ENCODE results near the gene COA1.
"Not testable (repeated sequence)": the region's sequence is repeated elsewhere in the genome, so short reads cannot be mapped to it uniquely, and the experiment has no call there.

Gene COA1

DNA sequence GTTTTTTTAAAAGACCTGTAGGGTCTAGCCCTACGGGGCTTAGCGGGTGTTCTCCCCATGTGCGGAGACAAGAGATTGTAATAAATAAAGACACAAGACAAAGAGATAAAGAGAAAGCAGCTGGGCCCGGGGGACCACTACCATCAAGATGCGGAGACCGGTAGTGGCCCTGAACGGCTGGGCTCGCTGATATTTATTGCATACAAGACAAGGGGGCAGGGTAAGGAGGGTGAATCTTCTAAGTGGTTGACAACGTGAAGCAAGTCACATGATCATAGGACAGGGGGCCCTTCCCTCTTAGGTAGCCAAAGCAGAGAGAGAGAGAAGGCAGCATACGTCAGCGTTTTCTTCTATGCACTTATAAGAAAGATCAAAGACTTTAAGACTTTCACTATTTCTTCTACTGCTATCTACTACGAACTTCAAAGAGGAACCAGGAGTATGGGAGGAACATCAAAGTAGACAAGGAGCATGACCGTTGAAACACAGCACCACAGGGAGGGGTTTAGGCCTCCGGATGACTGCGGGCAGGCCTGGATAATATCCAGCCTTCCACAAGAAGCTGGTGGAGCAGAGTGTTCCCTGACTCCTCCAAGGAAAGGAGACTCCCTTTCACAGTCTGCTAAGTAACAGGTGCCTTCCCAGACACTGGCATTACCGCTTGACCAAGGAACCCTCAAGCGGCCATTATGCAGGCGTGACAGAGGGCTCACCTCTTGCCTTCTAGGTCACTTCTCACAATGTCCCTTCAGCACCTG, 5.4 kb upstream of the COA1 start:
- DNase-seq; in situ Hi-C loops (cut with MboI; ENCODE audit: low pct_unique_long_range_greater_than_20kb, low sequenced_read_pairs): not testable (repeated sequence)

- DNase-seq; in situ Hi-C loops (cut with MboI; ENCODE audit: low pct_unique_long_range_greater_than_20kb, low sequenced_read_pairs): not testable (repeated sequence)
Measured at GRCh38 chr7:43731494-43731893, 2.2 kb upstream of the COA1 start.

DNA sequence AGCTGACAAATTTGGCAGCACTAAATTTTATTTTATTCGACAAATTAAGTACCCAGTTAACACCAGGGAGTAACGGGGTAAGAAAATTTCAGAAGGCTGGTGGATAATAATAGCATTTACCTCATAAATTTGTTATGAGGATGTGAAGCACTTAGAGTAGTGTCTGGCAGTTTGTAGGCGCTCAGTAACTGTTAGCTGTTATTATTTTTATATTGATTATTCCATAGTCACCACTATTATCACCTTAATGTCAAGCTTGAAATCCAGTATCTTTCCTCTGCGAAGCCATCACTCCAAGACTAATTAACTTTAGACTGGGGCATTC, 563 bp upstream of the COA1 start:
- in situ Hi-C loops (cut with MboI; ENCODE audit: low pct_unique_long_range_greater_than_20kb, low sequenced_read_pairs): no loop called here
- no peak for DNase-seq

GRCh38 chr7:43727494-43727893, 1.8 kb downstream of the COA1 start:
- in situ Hi-C loops (cut with MboI; ENCODE audit: low pct_unique_long_range_greater_than_20kb, low sequenced_read_pairs): no loop called here
- no peak for DNase-seq

DNA sequence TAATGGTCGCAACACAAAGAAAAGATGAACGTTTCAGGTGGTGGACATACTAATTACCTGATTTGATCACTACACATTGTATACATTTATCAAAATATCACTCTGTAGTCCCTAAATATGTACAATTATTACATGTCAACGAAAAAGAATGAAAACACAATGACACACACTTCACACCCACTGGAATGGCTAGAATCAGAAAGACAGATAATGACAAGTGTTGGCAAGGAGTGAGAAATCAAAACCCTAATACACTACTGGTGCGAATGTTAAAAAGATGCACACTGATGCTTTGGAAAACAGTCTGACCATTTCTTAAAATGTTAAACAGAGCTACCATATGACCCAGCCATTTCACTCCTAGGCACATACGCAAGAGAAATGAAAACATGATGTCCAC, 2.3 kb downstream of the COA1 start:
- DNase-seq: no peak
- in situ Hi-C loops (cut with MboI; ENCODE audit: low pct_unique_long_range_greater_than_20kb, low sequenced_read_pairs): no loop called here

DNA sequence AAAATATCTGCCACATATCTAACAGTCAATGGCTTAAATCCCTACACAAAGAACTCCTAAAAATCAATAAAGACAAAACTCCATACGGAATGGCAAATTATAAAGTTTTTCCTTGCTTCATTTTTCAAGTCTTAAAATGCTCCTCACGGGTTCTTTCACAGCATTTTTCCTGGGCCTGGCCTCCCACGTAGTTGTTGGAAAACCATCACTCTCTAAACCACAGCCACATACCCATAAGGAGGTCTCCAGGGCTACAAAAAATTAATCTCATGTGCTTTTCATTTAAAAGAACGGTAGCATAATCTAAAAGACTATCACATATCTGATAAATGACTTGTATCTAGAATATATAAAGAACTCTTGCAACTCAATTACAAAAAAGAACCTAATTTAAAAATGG, 2.9 kb downstream of the COA1 start:
- DNase-seq: no peak
- in situ Hi-C loops (cut with MboI; ENCODE audit: low pct_unique_long_range_greater_than_20kb, low sequenced_read_pairs): no loop called here

- DNase-seq: no peak
- in situ Hi-C loops (cut with MboI; ENCODE audit: low pct_unique_long_range_greater_than_20kb, low sequenced_read_pairs): no loop called here
Measured at GRCh38 chr7:43725251-43725650, 4.1 kb downstream of the COA1 start.

- no peak for DNase-seq
- in situ Hi-C loops (cut with MboI; ENCODE audit: low pct_unique_long_range_greater_than_20kb, low sequenced_read_pairs): no loop called here
Measured at GRCh38 chr7:43723007-43723341, 6.3 kb downstream of the COA1 start.

DNA sequence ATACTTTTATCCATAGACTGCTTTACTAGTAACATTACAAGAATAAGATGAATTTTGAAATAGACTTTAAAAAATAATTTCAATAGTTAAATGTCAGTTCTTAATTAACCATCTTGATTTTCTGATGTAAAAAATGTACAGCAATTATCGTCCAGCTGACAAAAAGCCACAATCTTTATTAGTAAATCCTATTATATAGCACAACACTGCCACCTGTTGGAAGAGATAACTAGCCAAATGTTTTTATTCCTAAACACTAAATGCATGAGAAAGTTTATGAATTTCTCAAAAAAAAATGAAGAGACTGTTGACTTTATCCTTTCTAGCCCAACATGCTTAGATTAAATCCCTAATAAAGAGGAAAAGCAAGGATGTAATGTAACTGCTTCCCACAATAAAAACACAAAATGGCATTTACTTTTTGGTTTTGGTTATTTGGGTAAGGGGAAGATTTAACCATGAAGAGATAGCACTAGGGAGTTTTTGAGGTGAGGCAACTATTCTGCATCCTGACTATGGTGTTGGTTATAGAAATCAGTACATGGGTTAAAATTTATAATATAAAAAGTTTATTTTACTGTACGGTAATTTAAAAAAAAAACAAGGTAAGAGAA, 8.0 kb downstream of the COA1 start:
- peak; percentile 53 for DNase-seq
- in situ Hi-C loops (cut with MboI; ENCODE audit: low pct_unique_long_range_greater_than_20kb, low sequenced_read_pairs): no loop called here

GRCh38 chr7:43716598-43716997, 12.7 kb downstream of the COA1 start:
- no peak for DNase-seq
- in situ Hi-C loops (cut with MboI; ENCODE audit: low pct_unique_long_range_greater_than_20kb, low sequenced_read_pairs): no loop called here

GRCh38 chr7:43715966-43716365, 13.4 kb downstream of the COA1 start:
- in situ Hi-C loops (cut with MboI; ENCODE audit: low pct_unique_long_range_greater_than_20kb, low sequenced_read_pairs): not testable (repeated sequence)

DNA sequence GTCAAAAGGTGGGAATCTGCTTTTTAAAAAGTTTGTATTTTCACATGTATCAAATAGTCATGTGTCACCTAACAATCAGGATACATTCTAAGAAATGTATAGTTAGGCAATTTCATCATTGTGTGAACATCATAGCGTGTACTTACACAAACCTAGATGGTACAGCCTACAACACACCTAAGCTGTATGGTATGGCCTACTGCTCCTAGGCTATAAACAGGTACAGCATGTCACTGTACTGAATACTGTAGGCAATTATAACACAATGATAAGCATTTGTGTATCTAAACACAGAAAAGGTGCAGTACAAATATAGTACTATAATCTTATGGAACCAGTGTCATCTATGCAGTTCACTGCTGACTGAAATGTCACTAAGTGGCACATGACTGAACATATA, 17.8 kb downstream of the COA1 start:
- in situ Hi-C loops (cut with MboI; ENCODE audit: low pct_unique_long_range_greater_than_20kb, low sequenced_read_pairs): no loop called here
- no peak for DNase-seq

More at GRCh38 chr7:43715966-43716365, 13.4 kb downstream of the COA1 start:
- not testable (repeated sequence) for DNase-seq

DNA sequence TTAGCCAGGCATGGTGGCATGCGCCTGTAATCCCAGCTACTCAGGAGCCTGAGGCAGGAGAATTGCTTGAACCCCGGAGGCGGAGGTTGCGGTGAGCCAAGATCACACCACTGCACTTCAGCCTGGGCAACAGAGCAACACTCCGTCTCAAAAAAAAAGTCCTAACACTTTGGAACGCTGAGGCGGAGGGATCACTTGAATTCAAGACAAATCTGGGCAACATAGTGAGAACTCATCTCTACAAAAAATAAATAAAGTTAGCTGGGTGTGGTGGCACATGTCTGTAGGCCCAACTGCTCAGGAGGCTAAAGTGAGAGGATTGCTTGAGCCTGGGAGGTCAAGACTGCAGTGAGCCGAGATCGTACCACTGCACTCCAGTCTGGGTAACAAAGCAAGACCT, 21.3 kb downstream of the COA1 start:
- in situ Hi-C loops (cut with MboI; ENCODE audit: low pct_unique_long_range_greater_than_20kb, low sequenced_read_pairs); DNase-seq: not testable (repeated sequence)

DNA sequence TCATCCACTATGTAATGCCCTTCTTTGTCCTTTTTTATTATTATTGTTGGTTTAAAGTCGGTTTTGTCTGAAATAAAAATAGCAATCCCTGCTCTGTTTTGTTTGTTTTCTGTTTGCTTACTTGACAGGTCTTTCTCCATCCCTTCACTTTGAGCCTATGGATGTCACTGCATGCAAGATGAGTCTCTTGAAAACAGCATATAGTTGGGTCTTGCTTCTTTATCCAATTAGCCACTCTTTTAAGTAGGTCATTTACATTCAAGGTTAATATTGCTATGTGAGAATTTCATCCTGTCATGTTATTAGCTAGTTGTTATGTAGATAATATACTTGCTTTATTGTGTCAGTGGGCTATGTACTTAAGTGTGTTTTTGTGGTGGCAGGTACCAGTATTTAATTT, 25.8 kb downstream of the COA1 start:
- DNase-seq: no peak
- in situ Hi-C loops (cut with MboI; ENCODE audit: low pct_unique_long_range_greater_than_20kb, low sequenced_read_pairs): no loop called here

GRCh38 chr7:43702974-43703373, 26.3 kb downstream of the COA1 start:
- DNase-seq: peak; percentile 11
- in situ Hi-C loops (cut with MboI; ENCODE audit: low pct_unique_long_range_greater_than_20kb, low sequenced_read_pairs): no loop called here

GRCh38 chr7:43701929-43702328, 27.4 kb downstream of the COA1 start:
- no peak for DNase-seq
- in situ Hi-C loops (cut with MboI; ENCODE audit: low pct_unique_long_range_greater_than_20kb, low sequenced_read_pairs): no loop called here

DNA sequence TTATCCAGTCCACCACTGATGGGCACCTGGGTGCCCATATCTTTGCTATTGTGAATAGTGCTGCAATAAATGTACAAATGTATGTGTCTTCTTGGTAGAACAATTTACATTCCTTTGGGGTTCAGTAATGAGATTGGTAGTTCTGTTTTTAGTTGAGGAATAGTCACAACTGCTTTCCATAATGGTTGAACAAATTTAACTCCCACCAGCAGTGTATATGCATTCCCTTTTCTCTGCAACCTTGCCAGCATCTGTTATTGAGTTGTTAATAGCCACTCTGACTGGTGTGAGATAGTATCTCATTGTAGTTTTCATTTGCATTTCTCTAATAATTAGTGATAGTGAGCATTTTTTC, 27.8 kb downstream of the COA1 start:
- DNase-seq: no peak
- in situ Hi-C loops (cut with MboI; ENCODE audit: low pct_unique_long_range_greater_than_20kb, low sequenced_read_pairs): no loop called here

GRCh38 chr7:43700646-43701499, 28.4 kb downstream of the COA1 start:
- no peak for DNase-seq
- in situ Hi-C loops (cut with MboI; ENCODE audit: low pct_unique_long_range_greater_than_20kb, low sequenced_read_pairs): no loop called here

DNA sequence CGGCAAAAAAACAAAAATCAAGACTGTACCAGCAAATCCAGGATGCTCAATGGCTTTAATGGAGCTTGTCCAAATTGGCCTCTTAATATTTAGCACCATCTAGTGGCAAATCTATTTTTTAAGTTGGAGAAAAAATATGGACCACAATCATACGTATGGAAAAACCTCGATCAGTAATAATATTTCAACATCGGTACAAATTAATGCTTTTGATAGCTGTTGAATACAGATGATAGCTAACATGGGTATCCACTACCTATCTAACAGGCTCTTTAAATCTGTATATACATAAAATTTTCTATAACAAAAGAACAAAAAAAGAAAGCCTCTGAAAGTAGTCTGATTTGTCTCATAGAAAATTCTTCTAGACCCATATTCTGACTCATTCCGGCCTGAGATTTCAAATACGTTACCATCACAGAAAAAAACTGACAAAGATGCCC, 29.2 kb downstream of the COA1 start:
- DNase-seq: peak; percentile 70
- in situ Hi-C loops (cut with MboI; ENCODE audit: low pct_unique_long_range_greater_than_20kb, low sequenced_read_pairs): no loop called here

GRCh38 chr7:43698460-43699255, 30.7 kb downstream of the COA1 start:
- no peak for DNase-seq
- in situ Hi-C loops (cut with MboI; ENCODE audit: low pct_unique_long_range_greater_than_20kb, low sequenced_read_pairs): no loop called here
